Fibroblast of lung (primary cell): ENCODE results near the gene ASAP2.

Experiments used
- EZH2 ChIP-seq: IDR thresholded peaks from 2 replicates; pipeline ENCODE4 v1.5.1; 2012; ENCODE audit warnings: low read length, control low read depth, mild to moderate bottlenecking; ENCODE audit errors: missing control alignments
- TF ChIP-seq, protein P1 (sequence below), 2 donors: IDR thresholded peaks in 1 of 2; conservative IDR thresholded peaks in 1 of 2; 1 replicate in 1 of 2; 2 replicates in 1 of 2; pipeline ENCODE4 v1.5.1; 2011 to 2012; ENCODE audit warnings: low read length in 2 of 2, control low read depth in 1 of 2, inconsistent platforms in 1 of 2, low read depth in 1 of 2, mild to moderate bottlenecking in 1 of 2

DNA sequence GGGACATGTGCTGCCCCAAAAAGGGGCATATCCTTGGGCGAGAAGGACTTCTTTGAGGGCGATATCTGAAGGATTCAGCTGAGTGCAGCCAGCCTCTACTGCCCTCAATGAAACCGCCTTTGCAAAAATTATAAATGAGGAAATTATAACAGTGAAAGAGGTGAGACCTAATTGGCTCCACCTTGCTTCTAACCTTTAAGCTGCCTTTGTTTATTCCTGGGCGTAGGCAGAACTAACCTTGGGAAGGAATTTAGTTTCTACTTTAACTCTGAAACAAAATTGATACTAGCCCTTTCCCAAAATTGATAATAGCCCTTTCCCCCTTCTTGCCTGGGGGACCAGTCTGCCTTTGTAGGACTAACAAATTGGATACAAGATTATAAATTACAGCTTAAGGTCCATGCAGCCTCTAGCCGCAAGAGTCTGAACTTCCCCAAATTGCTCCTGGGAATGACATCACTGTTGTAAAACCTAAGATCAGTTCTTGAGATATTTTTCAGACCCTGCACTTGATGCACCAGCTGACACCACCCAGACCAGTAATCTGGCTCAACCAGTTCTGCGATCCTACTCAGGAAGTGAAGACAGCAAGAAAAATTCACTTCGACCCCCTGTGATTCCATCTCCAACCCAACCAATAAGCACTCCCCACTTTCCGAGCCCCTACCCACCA is 36.0 kb upstream of the ASAP2 start:
- TF ChIP-seq, protein P1, sequence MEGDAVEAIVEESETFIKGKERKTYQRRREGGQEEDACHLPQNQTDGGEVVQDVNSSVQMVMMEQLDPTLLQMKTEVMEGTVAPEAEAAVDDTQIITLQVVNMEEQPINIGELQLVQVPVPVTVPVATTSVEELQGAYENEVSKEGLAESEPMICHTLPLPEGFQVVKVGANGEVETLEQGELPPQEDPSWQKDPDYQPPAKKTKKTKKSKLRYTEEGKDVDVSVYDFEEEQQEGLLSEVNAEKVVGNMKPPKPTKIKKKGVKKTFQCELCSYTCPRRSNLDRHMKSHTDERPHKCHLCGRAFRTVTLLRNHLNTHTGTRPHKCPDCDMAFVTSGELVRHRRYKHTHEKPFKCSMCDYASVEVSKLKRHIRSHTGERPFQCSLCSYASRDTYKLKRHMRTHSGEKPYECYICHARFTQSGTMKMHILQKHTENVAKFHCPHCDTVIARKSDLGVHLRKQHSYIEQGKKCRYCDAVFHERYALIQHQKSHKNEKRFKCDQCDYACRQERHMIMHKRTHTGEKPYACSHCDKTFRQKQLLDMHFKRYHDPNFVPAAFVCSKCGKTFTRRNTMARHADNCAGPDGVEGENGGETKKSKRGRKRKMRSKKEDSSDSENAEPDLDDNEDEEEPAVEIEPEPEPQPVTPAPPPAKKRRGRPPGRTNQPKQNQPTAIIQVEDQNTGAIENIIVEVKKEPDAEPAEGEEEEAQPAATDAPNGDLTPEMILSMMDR (conservative IDR thresholded peaks at IDR 0.05 in 1 of 2, IDR thresholded peaks at IDR 0.05 in 1 of 2; ENCODE audit: low read depth in 1 of 2, low read length in 2 of 2): no peak
- TF ChIP-seq EZH2: no peak
